ENCODE measurements around the gene SMIM35.
"Not testable (repeated sequence)": the region's sequence is repeated elsewhere in the genome, so short reads cannot be mapped to it uniquely, and the experiment has no call there.

Gene SMIM35

DNA sequence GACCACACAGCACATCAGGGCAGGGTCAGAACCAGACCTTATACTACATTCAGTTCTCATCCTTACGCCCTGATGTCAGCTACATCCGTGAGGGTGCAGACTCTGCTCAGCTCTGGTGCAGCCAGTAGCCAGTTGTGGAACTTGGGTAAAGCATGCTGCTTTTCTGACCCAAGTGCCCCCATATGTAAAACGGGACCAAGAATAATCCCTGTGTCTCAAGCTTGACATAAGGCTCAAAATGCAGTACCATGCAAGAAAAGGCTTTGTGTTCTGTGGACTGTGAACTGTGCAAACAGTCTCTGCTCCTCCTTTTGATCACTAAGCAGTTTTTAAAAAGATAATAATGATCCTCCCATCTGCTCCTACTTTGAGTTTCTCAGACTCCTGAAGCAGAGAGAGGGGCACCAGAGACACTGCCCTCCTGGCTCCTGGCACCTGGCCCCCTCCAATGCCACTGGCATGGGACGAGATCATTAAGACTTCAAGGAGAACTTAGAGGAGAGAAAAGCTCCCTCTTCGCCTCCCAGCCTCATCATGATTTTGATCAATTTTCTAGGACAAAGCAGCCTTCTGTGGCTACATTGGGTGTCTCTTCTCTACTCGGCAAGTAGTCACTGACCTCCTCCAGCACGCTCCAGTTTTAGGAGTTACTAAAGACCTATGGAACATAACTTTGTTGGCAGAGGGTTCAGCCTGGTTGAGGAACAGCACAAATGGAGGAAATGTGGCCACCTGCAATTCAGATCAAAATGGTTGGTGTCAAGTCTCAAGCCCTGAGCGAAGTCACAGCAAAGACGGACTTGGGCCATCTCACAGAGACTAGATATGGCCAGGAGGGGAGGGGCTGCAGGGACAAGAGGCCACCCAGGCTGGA lies 76.7 kb downstream of the SMIM35 start:
- intact Hi-C loops (cut with DNase I) = no loop called here
- no peak for DNase-seq

DNA sequence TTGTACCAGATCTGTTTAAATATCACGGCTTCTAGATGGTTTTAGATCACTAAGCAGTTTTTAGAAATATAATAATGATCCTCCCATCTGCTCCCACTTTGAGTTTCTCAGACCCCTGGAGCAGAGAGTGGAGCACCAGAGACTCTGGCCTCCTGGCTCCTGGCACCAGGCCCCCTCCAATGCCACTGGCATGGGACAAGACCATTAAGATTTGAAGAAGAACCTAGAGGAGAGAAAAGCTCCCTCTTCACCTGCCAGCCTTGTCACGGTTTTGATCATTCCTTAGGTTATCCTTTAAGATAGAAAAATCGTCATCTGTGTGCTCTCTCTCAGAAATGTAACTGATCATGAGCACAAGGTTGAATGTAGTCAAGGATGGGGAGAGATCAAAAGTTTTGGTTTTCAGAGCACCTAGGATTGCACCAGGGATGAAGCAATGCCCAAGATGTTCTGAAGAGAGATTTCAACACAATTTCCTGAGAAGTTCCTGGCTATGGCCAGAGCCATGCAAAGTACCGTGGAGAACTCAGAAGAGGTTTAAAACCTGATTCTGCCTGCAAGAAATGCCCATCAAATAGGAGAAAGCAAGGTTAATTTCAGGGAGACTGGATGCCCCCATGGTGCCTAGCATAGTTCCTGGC lies 78.4 kb downstream of the SMIM35 start:
- intact Hi-C loops (cut with DNase I) = no loop called here
- no peak for DNase-seq

DNA sequence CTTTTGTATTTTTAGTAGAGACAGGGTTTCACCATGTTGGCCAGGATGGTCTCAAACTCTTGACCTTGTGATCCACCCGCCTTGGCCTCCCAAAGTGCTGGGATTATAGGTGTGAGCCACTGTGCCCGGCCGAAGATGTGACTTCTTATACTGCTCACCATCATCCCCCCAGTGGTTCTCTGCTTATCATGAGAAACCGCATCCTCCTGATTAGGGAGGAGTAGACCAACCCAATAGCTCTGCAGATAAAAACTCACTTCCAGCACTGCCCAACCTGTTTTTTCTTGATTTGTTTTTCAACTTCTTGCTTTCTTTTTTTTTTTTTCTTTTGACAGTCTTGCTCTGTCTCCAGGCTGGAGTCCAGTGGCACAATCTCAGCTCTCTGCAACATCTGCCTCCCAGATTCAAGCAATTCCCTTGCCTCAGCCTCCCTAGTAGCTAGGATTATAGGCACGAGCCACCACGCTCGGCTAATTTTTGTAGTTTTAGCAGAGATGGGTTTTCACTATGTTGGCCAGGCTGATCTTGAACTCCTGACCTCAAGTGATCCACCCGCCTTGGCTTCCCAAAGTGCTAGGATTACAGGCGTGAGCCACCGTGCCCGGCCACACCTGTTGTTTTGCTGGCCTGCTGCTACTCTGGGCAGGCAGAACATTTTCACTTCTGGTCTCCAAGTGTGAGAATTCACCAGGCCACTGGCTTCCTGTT lies 79.0 kb downstream of the SMIM35 start:
- intact Hi-C loops (cut with DNase I) = not testable (repeated sequence)

DNA sequence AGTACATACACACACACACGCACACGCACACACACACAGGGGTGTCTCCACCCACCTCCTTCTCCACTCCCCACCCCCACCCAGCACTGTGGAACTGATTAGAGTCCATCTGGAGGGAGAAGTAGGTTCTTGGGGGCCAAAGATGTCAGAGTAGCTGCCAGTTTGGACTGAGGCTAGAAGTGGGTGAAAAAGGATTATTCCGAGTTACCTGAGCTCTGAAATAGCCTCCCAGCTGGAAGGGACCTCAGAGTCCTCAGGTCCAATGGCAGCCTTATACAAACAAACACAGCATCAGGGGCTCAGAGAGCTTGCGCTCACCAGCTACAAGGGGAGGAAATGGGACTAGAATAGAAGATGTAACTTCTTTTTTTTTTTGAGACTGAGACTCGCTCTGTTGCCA lies 79.7 kb downstream of the SMIM35 start:
- no peak for DNase-seq
- intact Hi-C loops (cut with DNase I) = no loop called here

More for the DNA sequence above, 79.0 kb downstream of the SMIM35 start:
- not testable (repeated sequence) for DNase-seq

DNA sequence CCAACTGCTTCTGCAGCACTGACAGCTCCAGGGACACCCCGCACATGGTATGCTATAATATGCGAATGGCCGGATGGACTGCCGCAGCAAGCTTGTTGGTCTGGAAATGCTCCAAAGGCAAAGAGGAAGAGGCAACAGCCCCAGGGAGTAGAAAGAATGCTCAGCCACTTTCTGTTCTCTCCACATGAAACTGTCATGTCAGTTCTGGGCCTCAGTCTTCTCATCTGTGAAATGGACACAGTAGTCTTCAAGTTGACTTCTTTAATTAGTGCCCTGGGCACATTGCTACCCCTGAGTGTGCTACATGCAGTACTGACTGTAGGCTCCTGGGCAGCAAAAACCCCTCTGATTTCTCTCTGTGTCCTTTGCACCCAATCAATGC lies 80.6 kb downstream of the SMIM35 start:
- DNase-seq = no peak
- intact Hi-C loops (cut with DNase I) = no loop called here

DNA sequence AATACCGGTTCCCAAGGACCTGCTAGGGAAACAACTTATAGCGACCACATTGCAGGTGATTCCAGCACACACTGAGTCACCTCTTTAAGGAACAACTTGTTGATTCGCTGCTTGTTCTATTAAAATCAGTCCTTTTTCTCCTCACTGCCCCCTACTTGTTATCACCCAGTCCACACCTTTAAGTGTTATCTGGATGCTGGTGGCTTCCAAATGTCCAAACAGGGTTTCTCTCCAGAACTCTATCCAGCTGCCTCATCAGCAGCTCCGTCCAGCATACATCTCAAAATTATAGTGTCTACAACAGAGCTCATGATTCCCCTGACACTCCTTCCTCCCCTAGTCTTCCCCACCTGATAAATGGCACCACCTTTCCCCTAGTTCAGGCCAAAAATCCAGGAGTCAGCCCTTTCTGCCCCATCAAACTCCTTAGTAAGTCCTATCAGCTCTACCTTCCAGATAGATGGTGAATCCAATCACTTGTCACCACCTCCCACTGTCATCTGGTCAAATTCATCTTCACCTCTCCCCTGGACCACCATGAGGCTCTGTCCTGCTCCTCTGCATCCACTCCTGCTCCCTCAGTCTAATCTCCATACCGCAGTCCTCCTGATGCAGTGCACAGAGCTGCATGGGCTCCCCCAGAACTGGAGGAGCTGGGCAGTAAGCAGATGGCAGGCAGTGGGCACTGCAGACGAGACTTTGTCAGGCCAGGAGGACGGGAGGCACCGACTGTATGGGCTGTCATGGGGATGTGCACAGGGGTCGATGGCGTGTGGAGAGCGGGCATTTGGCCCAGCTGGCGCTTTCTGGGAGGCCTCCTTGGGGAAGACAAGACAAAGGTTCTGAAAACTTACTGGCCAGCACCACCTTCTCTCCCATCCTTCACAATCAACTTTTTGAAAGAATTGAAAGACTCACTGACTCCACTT lies 81.3 kb downstream of the SMIM35 start:
- intact Hi-C loops (cut with DNase I) = no loop called here

DNA sequence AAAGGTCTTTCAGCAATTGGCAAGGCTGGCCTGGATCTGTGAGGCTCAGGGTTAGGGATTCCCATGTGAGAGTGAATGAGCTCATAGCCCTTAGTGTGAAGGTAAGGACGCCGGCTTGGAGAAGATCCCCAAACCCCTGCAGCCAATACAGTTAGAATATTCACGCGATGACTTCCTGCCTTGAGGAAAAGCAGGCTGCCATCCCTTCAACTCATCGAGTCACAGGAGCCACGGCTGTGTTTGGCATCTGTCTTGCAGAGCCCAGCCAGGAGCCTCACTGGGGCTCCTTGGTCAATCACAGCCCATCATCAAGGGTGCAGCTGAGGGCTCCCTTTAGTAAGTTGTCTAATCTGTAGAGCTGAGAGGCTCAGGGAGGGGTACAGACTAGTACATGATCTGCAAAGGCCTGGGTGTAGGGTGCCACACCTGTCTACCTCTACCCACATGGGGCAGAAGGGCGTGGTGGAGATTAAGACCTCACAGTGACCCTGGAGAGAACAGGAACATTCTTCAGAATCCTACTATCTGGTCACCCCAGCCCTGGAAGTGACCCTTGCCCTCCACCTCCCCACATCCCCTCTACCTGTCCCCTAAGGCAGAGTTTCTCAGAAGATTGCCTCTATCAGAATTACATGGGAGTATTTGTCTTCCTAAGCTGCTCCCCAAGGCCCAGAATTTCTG lies 82.1 kb downstream of the SMIM35 start:
- DNase-seq = no peak
- intact Hi-C loops (cut with DNase I) = no loop called here

More for the DNA sequence above, 81.3 kb downstream of the SMIM35 start:
- DNase-seq = no peak

DNA sequence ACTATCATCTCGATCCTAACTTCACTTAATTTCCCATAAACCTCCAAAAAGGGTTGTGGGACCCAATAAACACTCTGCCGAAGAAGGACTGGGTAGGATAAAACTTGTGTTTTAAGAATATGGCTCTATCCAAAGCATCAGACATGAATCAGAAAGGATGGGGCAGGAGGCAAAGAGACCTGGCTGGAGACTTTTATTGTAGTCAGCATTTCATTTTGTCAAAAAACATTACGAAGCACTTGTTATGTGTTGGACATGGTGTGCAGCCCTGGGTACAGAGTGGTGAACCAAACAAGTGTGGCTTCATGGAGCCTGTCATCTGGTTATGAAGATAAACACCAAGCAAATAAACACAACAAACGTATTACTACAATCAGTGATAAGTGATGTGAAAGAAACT lies 83.3 kb downstream of the SMIM35 start:
- intact Hi-C loops (cut with DNase I) = no loop called here
- DNase-seq = no peak

DNA sequence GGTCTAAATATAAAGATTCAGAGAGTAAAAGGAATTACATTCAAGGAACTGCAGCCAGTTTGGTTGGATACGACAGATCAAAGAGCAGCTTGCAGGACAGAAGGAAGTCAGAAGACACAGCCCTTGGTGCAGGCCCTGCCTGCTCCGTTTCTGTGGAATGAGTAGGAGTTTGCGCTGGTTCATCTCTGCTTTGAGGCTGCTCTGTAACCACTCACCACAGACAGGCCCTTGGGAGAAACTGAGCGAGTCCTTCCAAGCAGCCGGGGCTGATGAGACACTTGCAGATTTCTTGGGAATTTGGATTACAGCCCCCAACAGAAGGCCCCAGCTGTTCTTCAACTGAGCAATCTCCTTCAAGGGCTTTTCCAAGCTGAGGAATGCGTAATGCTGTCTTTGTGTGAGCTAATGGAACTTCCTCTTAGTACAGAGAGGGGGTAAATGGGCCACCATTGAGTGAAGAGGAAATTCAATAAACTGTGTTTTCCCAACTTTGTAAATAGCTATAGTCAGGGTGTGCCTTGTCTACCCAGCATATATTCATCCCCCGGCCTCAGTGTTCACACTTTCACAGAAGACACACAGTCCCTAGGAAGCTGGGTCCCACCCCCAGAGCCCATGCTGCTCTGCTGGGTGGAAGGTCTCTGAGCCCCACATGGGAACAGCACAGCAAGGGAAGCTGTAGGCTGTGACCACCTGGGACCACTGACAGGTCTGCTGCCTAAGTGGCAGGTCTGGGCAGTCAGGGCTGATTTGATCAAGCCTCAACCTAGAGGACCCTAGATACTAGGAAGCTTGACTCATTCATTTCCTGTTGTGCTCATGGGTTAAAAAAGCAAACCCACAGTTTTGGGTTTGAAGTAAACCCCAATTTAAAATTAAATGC lies 84.0 kb downstream of the SMIM35 start:
- DNase-seq = no peak
- intact Hi-C loops (cut with DNase I) = no loop called here

DNA sequence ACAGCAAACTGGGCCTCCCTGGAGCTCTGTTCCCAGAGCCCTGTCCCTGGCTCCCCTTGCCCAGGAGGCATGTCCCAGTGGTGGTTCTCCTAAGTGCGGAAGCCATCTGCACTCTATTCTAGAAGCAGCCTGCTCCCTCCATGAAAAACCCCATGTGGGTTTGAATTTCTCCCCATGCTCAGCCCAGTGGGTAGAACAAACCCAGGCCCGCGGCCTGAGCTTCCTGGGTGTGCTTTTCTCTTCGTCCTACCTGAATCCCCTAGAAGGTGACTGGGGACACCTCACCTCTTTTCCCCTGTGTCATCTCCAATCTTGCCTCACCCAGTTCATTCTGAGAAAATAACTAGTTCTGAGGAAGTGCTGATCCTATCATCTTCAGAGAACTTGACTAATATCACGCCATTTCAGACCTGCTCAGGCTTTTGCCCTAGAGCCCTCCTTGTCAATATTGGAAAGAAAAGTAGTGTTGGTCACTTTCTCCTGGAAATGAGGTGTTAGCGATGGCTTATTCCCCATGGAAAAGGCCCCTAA lies 84.7 kb downstream of the SMIM35 start:
- no peak for DNase-seq
- intact Hi-C loops (cut with DNase I) = no loop called here

DNA sequence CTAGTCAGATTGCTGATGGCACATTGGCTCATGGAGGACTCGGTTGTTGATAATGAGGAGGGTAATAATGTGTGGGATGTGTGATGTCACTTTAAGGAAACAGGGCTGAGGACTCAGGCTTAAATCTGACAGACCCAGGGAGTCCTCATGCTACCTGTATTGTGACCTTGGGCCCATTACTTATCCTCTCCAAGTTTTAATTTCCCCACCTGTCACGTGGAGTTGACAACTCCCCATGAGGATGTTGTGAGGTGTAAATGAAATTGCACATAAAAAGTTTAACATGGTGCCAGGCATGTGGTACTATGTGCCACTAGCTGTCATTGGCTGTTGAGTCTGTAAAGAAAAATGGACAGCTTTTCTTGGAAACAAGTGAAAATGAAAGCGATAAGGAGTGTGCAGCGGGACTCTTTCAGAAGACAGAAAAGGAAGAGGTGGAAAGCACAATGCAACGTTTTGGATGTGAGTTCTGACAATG lies 85.2 kb downstream of the SMIM35 start:
- DNase-seq = no peak

DNA sequence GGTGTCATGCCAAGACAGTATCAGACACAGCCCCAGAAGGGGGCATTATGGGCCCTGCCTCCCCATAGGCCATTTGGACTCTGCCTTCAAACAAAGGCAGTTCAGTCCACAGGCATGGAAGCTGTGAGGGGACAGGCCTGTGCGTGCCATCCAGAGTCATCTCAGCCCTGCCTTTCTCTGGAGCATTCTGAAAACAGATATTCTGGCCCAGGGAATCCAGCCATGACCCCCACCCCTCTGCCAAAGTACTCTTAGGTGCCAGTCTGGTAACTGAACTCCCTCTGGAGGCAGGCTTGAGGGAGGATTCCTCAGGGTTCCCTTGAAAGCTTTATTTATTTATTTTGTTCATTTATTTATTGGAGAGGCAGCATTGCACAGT lies 85.9 kb downstream of the SMIM35 start:
- no peak for DNase-seq
- intact Hi-C loops (cut with DNase I) = no loop called here

More for the DNA sequence above, 85.2 kb downstream of the SMIM35 start:
- intact Hi-C loops (cut with DNase I) = no loop called here

DNA sequence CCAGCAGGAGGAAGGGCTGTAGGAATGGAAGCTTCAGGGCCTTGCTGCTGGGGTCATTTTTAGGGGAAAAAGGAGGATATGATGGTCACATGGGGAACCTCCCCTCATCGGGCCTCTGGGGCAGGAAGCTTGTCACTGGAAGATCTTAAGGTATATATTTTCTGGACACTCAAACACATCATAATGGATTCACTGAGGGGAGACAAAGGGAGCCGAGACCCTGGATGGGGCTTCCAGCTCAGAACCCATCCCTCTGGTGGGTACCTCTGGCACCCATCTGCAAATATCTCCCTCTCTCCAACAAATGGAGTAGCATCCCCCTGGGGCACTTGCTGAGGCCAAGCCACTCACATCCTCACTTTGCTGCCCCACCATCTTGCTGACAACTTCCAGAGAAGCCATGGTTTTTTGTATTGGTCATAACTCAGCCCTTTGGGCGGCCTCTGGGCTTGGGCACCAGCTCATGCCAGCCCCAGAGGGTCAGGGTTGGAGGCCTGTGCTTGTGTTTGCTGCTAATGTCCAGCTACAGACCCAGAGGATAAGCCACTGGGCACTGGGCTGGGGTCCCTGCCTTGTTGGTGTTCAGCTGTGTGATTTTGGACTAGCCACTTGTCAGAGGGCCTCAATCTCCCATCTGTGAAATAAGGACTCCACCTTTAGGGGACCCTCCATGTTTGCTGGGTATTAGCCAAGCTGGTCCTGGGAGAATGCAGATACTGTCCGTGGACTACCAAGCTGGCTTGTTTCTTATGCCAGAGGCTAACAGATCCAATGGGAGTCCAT lies 86.5 kb downstream of the SMIM35 start:
- DNase-seq = no peak
- intact Hi-C loops (cut with DNase I) = no loop called here

DNA sequence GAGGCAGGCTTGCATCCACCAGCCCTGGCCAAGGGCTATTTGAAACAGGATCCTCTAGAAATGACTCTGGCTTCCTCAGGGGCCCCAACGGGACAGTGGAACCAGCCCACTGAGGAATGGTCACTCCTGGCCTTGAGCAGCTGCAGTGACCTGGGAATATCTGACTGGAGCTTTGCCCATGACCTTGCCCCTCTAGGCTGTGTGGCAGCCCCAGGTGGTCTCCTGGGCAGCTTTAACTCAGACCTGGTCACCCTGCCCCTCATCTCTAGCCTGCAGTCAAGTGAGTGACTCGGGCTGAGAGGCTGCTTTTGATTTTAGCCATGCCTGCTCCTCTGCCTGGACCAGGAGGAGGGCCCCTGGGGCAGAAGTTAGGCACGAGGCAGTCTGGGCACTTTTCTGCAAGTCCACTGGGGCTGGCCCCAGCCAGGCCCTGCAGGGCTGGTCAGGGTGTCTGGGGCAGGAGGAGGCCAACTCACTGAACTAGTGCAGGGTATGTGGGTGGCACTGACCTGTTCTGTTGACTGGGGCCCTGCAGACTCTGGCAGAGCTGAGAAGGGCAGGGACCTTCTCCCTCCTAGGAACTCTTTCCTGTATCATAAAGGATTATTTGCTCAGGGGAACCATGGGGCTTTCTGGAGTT lies 87.3 kb downstream of the SMIM35 start:
- DNase-seq = no peak
- intact Hi-C loops (cut with DNase I) = no loop called here

DNA sequence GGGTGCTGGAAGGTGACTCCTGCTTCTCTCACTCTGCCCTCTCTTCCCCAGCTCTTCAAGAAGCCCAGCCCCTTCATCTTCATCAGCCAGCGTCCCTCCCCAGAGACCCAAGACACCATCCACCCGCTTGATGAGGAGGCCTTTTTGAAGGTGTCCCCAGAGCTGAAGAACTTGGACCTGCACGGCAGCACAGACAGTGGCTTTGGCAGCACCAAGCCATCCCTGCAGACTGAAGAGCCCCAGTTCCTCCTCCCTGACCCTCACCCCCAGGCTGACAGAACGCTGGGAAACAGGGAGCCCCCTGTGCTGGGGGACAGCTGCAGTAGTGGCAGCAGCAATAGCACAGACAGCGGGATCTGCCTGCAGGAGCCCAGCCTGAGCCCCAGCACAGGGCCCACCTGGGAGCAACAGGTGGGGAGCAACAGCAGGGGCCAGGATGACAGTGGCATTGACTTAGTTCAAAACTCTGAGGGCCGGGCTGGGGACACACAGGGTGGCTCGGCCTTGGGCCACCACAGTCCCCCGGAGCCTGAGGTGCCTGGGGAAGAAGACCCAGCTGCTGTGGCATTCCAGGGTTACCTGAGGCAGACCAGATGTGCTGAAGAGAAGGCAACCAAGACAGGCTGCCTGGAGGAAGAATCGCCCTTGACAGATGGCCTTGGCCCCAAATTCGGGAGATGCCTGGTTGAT lies 88.0 kb downstream of the SMIM35 start:
- no peak for DNase-seq
- intact Hi-C loops (cut with DNase I) = no loop called here

DNA sequence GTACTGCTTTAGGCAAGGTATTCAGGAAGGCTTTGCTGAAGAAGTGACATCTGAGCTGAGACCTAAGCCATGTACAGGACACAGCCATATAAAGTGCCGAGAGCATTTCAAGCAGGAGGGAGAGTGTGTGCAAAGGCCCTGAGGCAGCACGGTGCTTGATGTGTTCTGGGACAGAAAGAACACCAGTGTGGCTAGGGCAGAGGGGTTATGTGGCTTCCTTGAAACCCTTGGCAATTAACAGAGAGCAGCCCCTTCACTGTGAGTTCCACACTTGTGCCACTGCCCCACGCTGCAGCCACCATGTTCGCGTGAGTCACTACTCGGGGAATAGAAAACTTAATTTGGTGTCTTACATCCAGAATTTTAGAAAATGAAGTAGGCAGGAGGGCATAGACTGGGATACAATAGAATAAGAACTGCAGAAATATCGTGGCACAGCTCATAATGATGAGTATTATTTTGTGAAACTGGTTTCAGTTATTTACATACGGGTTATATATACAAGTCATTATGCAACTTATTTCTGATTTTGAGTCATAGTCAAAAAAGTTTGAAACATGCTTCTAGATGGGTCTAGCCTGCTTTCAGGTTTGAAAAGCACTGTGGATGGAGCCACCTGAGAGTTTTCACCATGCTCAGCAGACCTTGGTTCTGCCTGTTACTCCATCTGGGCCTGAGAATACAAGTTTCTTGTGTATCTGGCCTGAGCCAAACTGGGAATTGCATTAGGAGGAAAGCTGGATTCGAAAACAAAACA lies 88.8 kb downstream of the SMIM35 start:
- intact Hi-C loops (cut with DNase I) = no loop called here
- DNase-seq = no peak
